Measurements from ENCODE around the gene DPH1. TPM values are rescaled to one million over a fixed set of nuclear protein-coding genes. Genes with fewer than 3 reads are reported as not detected.

Gene DPH1
- total and polyA plus RNA-seq, 7 experiments from 2014 or later: 32.9 to 124 (median 85.9) TPM

- Histone ChIP-seq H3K36me3 (ENCODE audit: control insufficient read depth in 2 of 3, insufficient read depth in 3 of 3, low read length in 3 of 3) (peaks cover 0 to 33% (median 6%) of the 10 kb centered on the region in 3 experiments), H3K4me1 (ENCODE audit: control insufficient read depth in 2 of 2, insufficient read depth in 2 of 2, low read length in 2 of 2) (peaks cover 10 to 21% of the 10 kb centered on the region in 2 donors), H3K9me3 (ENCODE audit: control insufficient read depth in 2 of 3, low read length in 3 of 3) (no peaks in the 10 kb centered on the region), H3K27ac (ENCODE audit: low read depth, low read length) (peak overlapping the region; percentile 89), H3K27me3 (ENCODE audit: control insufficient read depth in 2 of 2, insufficient read depth in 2 of 2, low read length in 2 of 2) (peaks cover 0 to 2% of the 10 kb centered on the region in 2 donors), H3K4me3 (ENCODE audit: low read length) (no peak overlapping the region)
- CTCF ChIA-PET: no interaction called here
- POLR2A ChIA-PET: interaction anchor here (0.6 to 1.5 kb wide), 4 partner anchors 10 to 1713 kb away, joined by 3 to 5 read pairs (median 4); no protein-coding TSS in a partner anchor
- H3K9me3 Mint-ChIP-seq: no peaks in the 10 kb centered on the region
- intact Hi-C loops (cut with micrococcal nuclease): loop anchor here (2.0 to 5.0 kb wide), 10 partner anchors 13 to 526 kb away; partner anchors contain the start of genes INPP5K (in 1 of the 2), PITPNA (in 1 of the 2), RILP (in 1 of the 2) and RTN4RL1 (in 1 of the 2)
- peak overlapping the region in 8 of 9 donors; percentile 62 to 99 (median 92) for H3K27ac Mint-ChIP-seq
- H3K4me1 Mint-ChIP-seq: peaks cover 9 to 37% (median 23%) of the 10 kb centered on the region in 7 donors
- DNase-seq (no peak), ATAC-seq (no peak)
- H3K36me3 Mint-ChIP-seq: peaks cover 0 to 19% (median 0%) of the 10 kb centered on the region in 5 donors
- H3K4me3 Mint-ChIP-seq: peak overlapping the region; percentile 33 to 100 (median 92)
- peaks cover 0 to 4% (median 0%) of the 10 kb centered on the region in 5 donors for H3K27me3 Mint-ChIP-seq
Measured at GRCh38 chr17:2043785-2044184, 13.8 kb downstream of the DPH1 start.

GRCh38 chr17:2044263-2044894 lies 14.4 kb downstream of the DPH1 start:
- DNase-seq: no peak
- ChIA-PET CTCF (interaction anchor here (0.7 kb wide), 1 partner anchor 395 kb away, joined by 4 read pairs; no protein-coding TSS in a partner anchor), POLR2A (interaction anchor here (0.7 to 1.5 kb wide), 2 partner anchors 223 to 1714 kb away, joined by 3 to 4 read pairs; no protein-coding TSS in a partner anchor)
- peak overlapping the region in 5 of 9 donors; percentile 33 to 80 (median 59) for H3K27ac Mint-ChIP-seq
- Histone ChIP-seq H3K9me3 (ENCODE audit: control insufficient read depth in 2 of 3, low read length in 3 of 3) (no peaks in the 10 kb centered on the region), H3K4me1 (ENCODE audit: control insufficient read depth in 2 of 2, insufficient read depth in 2 of 2, low read length in 2 of 2) (peaks cover 16 to 27% of the 10 kb centered on the region in 2 donors), H3K27me3 (ENCODE audit: control insufficient read depth in 2 of 2, insufficient read depth in 2 of 2, low read length in 2 of 2) (peaks cover 0 to 7% of the 10 kb centered on the region in 2 donors), H3K36me3 (ENCODE audit: control insufficient read depth in 2 of 3, insufficient read depth in 3 of 3, low read length in 3 of 3) (peaks cover 0 to 32% (median 6%) of the 10 kb centered on the region in 3 experiments), H3K4me3 (ENCODE audit: low read length) (no peak overlapping the region), H3K27ac (ENCODE audit: low read depth, low read length) (no peak overlapping the region)
- peaks cover 0 to 19% (median 0%) of the 10 kb centered on the region in 5 donors for H3K36me3 Mint-ChIP-seq
- H3K4me3 Mint-ChIP-seq: peak overlapping the region in 5 of 10 donors; percentile 8 to 96 (median 28)
- peaks cover 0 to 4% (median 0%) of the 10 kb centered on the region in 5 donors for H3K27me3 Mint-ChIP-seq
- intact Hi-C loops (cut with micrococcal nuclease): loop anchor here (5.0 kb wide), 6 partner anchors 162 to 527 kb away; partner anchors contain the start of genes INPP5K (in 1 of the 2), PITPNA (in 1 of the 2) and SMYD4 (in 1 of the 2)
- peaks cover 9 to 43% (median 28%) of the 10 kb centered on the region in 7 donors for H3K4me1 Mint-ChIP-seq
- no peak for ATAC-seq
- no peaks in the 10 kb centered on the region for H3K9me3 Mint-ChIP-seq

GRCh38 chr17:2047590-2047989 lies 17.6 kb downstream of the DPH1 start:
- no peaks in the 10 kb centered on the region for H3K9me3 ChIP-seq (ENCODE audit: control insufficient read depth in 2 of 3, low read length in 3 of 3)
- H3K4me3 Mint-ChIP-seq: no peak overlapping the region
- ChIA-PET POLR2A (interaction anchor here (0.9 to 1.5 kb wide), 3 partner anchors 10 to 255 kb away, joined by 4 to 9 read pairs (median 4); no protein-coding TSS in a partner anchor), CTCF (interaction anchor here (1.0 kb wide), 1 partner anchor 8 kb away, joined by 3 read pairs; no protein-coding TSS in a partner anchor)
- H3K27me3 Mint-ChIP-seq: peaks cover 0 to 11% (median 0%) of the 10 kb centered on the region in 5 donors
- ATAC-seq (no peak), DNase-seq (no peak)
- peaks cover 16 to 40% (median 26%) of the 10 kb centered on the region in 7 donors for H3K4me1 Mint-ChIP-seq
- H3K4me3 ChIP-seq (ENCODE audit: low read length): no peak overlapping the region
- intact Hi-C loops (cut with micrococcal nuclease): no loop called here
- H3K27ac Mint-ChIP-seq: no peak overlapping the region
- H3K36me3 Mint-ChIP-seq: peaks cover 0 to 15% (median 0%) of the 10 kb centered on the region in 5 donors
- H3K27me3 ChIP-seq (ENCODE audit: control insufficient read depth in 2 of 2, insufficient read depth in 2 of 2, low read length in 2 of 2): peaks cover 0 to 9% of the 10 kb centered on the region in 2 donors
- peaks cover 16 to 18% of the 10 kb centered on the region in 2 donors for H3K4me1 ChIP-seq (ENCODE audit: control insufficient read depth in 2 of 2, insufficient read depth in 2 of 2, low read length in 2 of 2)
- H3K27ac ChIP-seq (ENCODE audit: low read depth, low read length): no peak overlapping the region
- peaks cover 0 to 15% (median 6%) of the 10 kb centered on the region in 3 experiments for H3K36me3 ChIP-seq (ENCODE audit: control insufficient read depth in 2 of 3, insufficient read depth in 3 of 3, low read length in 3 of 3)
- H3K9me3 Mint-ChIP-seq: no peaks in the 10 kb centered on the region

- H3K9me3 Mint-ChIP-seq: no peaks in the 10 kb centered on the region
- H3K4me3 Mint-ChIP-seq: peak overlapping the region; percentile 32 to 81 (median 68)
- H3K4me1 Mint-ChIP-seq: peaks cover 8 to 36% (median 22%) of the 10 kb centered on the region in 7 donors
- peaks cover 15 to 21% of the 10 kb centered on the region in 2 donors for H3K4me1 ChIP-seq (ENCODE audit: control insufficient read depth in 2 of 2, insufficient read depth in 2 of 2, low read length in 2 of 2)
- POLR2A ChIA-PET: interaction anchor here (0.6 kb wide), 2 partner anchors 176 to 332 kb away, joined by 4 to 6 read pairs; no protein-coding TSS in a partner anchor
- H3K9me3 ChIP-seq (ENCODE audit: control insufficient read depth in 2 of 3, low read length in 3 of 3): no peaks in the 10 kb centered on the region
- CTCF ChIA-PET: interaction anchor here (1.1 kb wide), 1 partner anchor 196 kb away, joined by 4 read pairs; no protein-coding TSS in a partner anchor
- DNase-seq (no peak), ATAC-seq (no peak)
- peaks cover 0 to 15% (median 0%) of the 10 kb centered on the region in 5 donors for H3K27me3 Mint-ChIP-seq
- intact Hi-C loops (cut with micrococcal nuclease): loop anchor here in 1 of 2 donors (2.0 kb wide), 1 partner anchor 18 kb away; the partner anchor contains the start of gene DPH1
- H3K36me3 ChIP-seq (ENCODE audit: control insufficient read depth in 2 of 3, insufficient read depth in 3 of 3, low read length in 3 of 3): peaks cover 0 to 9% (median 4%) of the 10 kb centered on the region in 3 experiments
- peaks cover 0 to 9% of the 10 kb centered on the region in 2 donors for H3K27me3 ChIP-seq (ENCODE audit: control insufficient read depth in 2 of 2, insufficient read depth in 2 of 2, low read length in 2 of 2)
- H3K36me3 Mint-ChIP-seq: peaks cover 0 to 5% (median 0%) of the 10 kb centered on the region in 5 donors
- peak overlapping the region; percentile 75 for H3K4me3 ChIP-seq (ENCODE audit: low read length)
- no peak overlapping the region for H3K27ac ChIP-seq (ENCODE audit: low read depth, low read length)
- peak overlapping the region in 3 of 9 donors; percentile 19 to 80 (median 66) for H3K27ac Mint-ChIP-seq
Measured at GRCh38 chr17:2048805-2049204, 18.9 kb downstream of the DPH1 start.

- ATAC-seq (peak; percentile 79), DNase-seq (peak; percentile 82 to 96 (median 86))
- H3K4me3 Mint-ChIP-seq: peak overlapping the region; percentile 51 to 81 (median 74)
- Histone ChIP-seq H3K27me3 (ENCODE audit: control insufficient read depth in 2 of 2, insufficient read depth in 2 of 2, low read length in 2 of 2) (peaks cover 0 to 9% of the 10 kb centered on the region in 2 donors), H3K9me3 (ENCODE audit: control insufficient read depth in 2 of 3, low read length in 3 of 3) (no peaks in the 10 kb centered on the region), H3K4me1 (ENCODE audit: control insufficient read depth in 2 of 2, insufficient read depth in 2 of 2, low read length in 2 of 2) (peaks cover 20 to 27% of the 10 kb centered on the region in 2 donors), H3K36me3 (ENCODE audit: control insufficient read depth in 2 of 3, insufficient read depth in 3 of 3, low read length in 3 of 3) (peaks cover 0 to 3% (median 0%) of the 10 kb centered on the region in 3 experiments), H3K27ac (ENCODE audit: low read depth, low read length) (peak overlapping the region; percentile 42), H3K4me3 (ENCODE audit: low read length) (peak overlapping the region; percentile 75)
- intact Hi-C loops (cut with micrococcal nuclease): loop anchor here (1.0 to 2.0 kb wide), 3 partner anchors 7 to 352 kb away; partner anchors contain the start of genes OVCA2 (in 2 of the 2), DPH1 (in 1 of the 2) and MNT (in 1 of the 2)
- peak overlapping the region in 5 of 9 donors; percentile 39 to 83 (median 66) for H3K27ac Mint-ChIP-seq
- no peaks in the 10 kb centered on the region for H3K9me3 Mint-ChIP-seq
- ChIA-PET POLR2A (no interaction called here), CTCF (interaction anchor here (1.1 to 2.2 kb wide), 2 partner anchors 195 to 196 kb away, joined by 4 to 9 read pairs; no protein-coding TSS in a partner anchor)
- peaks cover 8 to 37% (median 28%) of the 10 kb centered on the region in 7 donors for H3K4me1 Mint-ChIP-seq
- peaks cover 0 to 4% (median 0%) of the 10 kb centered on the region in 5 donors for H3K36me3 Mint-ChIP-seq
- peaks cover 0 to 15% (median 0%) of the 10 kb centered on the region in 5 donors for H3K27me3 Mint-ChIP-seq
Measured at GRCh38 chr17:2049333-2050299, 19.7 kb downstream of the DPH1 start.

All from naive thymus-derived CD4-positive, alpha-beta T cell (primary cell).